Pons (tissue), 1 donor: Measurements from ENCODE around the gene ESPNL.

Experiments
- DNase-seq: peaks from one replicate; pipeline ENCODE4 v3.0.0-alpha.2; 2016; ENCODE audit warnings: low spot score

Gene ESPNL

GRCh38 chr2:238171575-238172187, 71.5 kb downstream of the ESPNL start:
- DNase-seq: no peak

GRCh38 chr2:238172439-238172838, 72.3 kb downstream of the ESPNL start:
- DNase-seq: no peak

- DNase-seq: no peak
These were observed 73.6 kb downstream of the ESPNL start for GRCh38 chr2:238173692-238174091.

GRCh38 chr2:238174291-238174690, 74.2 kb downstream of the ESPNL start:
- DNase-seq: no peak

GRCh38 chr2:238174701-238175100, 74.6 kb downstream of the ESPNL start:
- no peak for DNase-seq

- DNase-seq: no peak
These were observed 76.5 kb downstream of the ESPNL start for GRCh38 chr2:238176613-238177012.

GRCh38 chr2:238180554-238180953, 80.4 kb downstream of the ESPNL start:
- DNase-seq: no peak

GRCh38 chr2:238182362-238182761, 82.2 kb downstream of the ESPNL start:
- DNase-seq: no peak
